Measurements from ENCODE around the gene CBLB.

CBLB gene

GRCh38 chr3:105780107-105780506 lies 88.7 kb downstream of the CBLB start:
- no peaks in the 10 kb centered on the region for H3K9me3 ChIP-seq (ENCODE audit: insufficient read depth, low read depth, low read length)
- H3K79me2 ChIP-seq (ENCODE audit: insufficient read depth, low read length): no peaks in the 10 kb centered on the region
- H3K4me3 ChIP-seq (ENCODE audit: low read length, poor library complexity, severe bottlenecking): no peak overlapping the region
- no peak overlapping the region for H2AFZ ChIP-seq (ENCODE audit: low read length)
- no peaks in the 10 kb centered on the region for H3K27me3 ChIP-seq (ENCODE audit: insufficient read depth, low read length, poor library complexity, severe bottlenecking)
- no peak overlapping the region for H3K4me2 ChIP-seq (ENCODE audit: low read depth, low read length, poor library complexity, severe bottlenecking)
- H3K36me3 ChIP-seq (ENCODE audit: insufficient read depth, low read length): no peaks in the 10 kb centered on the region
- H3K9me2 ChIP-seq (replicated peaks; ENCODE audit: low read depth, low read length): no peaks in the 10 kb centered on the region
- no peaks in the 10 kb centered on the region for H3F3A ChIP-seq (ENCODE audit: low read depth)
- TF ChIP-seq CTCF (conservative IDR thresholded peaks at IDR 0.05; ENCODE audit: low read length): no peak
- TF ChIP-seq EZH2phosphoT487 (IDR thresholded peaks at IDR 0.05; ENCODE audit: borderline replicate concordance): no peak
- H4K20me1 ChIP-seq (ENCODE audit: insufficient read depth, low read length, poor library complexity, severe bottlenecking): no peaks in the 10 kb centered on the region
- peaks cover 3% of the 10 kb centered on the region for H3K4me1 ChIP-seq (ENCODE audit: insufficient read depth, low read length, poor library complexity, severe bottlenecking)
- no peak overlapping the region for H3K9ac ChIP-seq (ENCODE audit: low read depth, low read length, poor library complexity, severe bottlenecking)

GRCh38 chr3:105775368-105775767 lies 93.4 kb downstream of the CBLB start:
- Histone ChIP-seq H3K79me2 (ENCODE audit: insufficient read depth, low read length) (no peaks in the 10 kb centered on the region), H3K4me1 (ENCODE audit: insufficient read depth, low read length, poor library complexity, severe bottlenecking) (peaks cover 15% of the 10 kb centered on the region), H4K20me1 (ENCODE audit: insufficient read depth, low read length, poor library complexity, severe bottlenecking) (no peaks in the 10 kb centered on the region), H2AFZ (ENCODE audit: low read length) (no peak overlapping the region), H3K9me3 (ENCODE audit: insufficient read depth, low read depth, low read length) (no peaks in the 10 kb centered on the region), H3K27me3 (ENCODE audit: insufficient read depth, low read length, poor library complexity, severe bottlenecking) (no peaks in the 10 kb centered on the region), H3F3A (ENCODE audit: low read depth) (no peaks in the 10 kb centered on the region), H3K4me2 (ENCODE audit: low read depth, low read length, poor library complexity, severe bottlenecking) (no peak overlapping the region), H3K4me3 (ENCODE audit: low read length, poor library complexity, severe bottlenecking) (no peak overlapping the region), H3K9me2 (replicated peaks; ENCODE audit: low read depth, low read length) (no peaks in the 10 kb centered on the region), H3K36me3 (ENCODE audit: insufficient read depth, low read length) (no peaks in the 10 kb centered on the region), H3K9ac (ENCODE audit: low read depth, low read length, poor library complexity, severe bottlenecking) (no peak overlapping the region)
- no peak for TF ChIP-seq EZH2phosphoT487 (IDR thresholded peaks at IDR 0.05; ENCODE audit: borderline replicate concordance)
- no peak for TF ChIP-seq CTCF (conservative IDR thresholded peaks at IDR 0.05; ENCODE audit: low read length)

GRCh38 chr3:105774444-105775180 lies 94.2 kb downstream of the CBLB start:
- no peaks in the 10 kb centered on the region for H4K20me1 ChIP-seq (ENCODE audit: insufficient read depth, low read length, poor library complexity, severe bottlenecking)
- no peak overlapping the region for H3K4me3 ChIP-seq (ENCODE audit: low read length, poor library complexity, severe bottlenecking)
- H3K4me2 ChIP-seq (ENCODE audit: low read depth, low read length, poor library complexity, severe bottlenecking): peak overlapping the region; percentile 14
- no peak overlapping the region for H3K9ac ChIP-seq (ENCODE audit: low read depth, low read length, poor library complexity, severe bottlenecking)
- TF ChIP-seq EZH2phosphoT487 (IDR thresholded peaks at IDR 0.05; ENCODE audit: borderline replicate concordance) (no peak), CTCF (conservative IDR thresholded peaks at IDR 0.05; ENCODE audit: low read length) (no peak)
- H3K9me3 ChIP-seq (ENCODE audit: insufficient read depth, low read depth, low read length): no peaks in the 10 kb centered on the region
- H3F3A ChIP-seq (ENCODE audit: low read depth): no peaks in the 10 kb centered on the region
- H2AFZ ChIP-seq (ENCODE audit: low read length): no peak overlapping the region
- H3K27me3 ChIP-seq (ENCODE audit: insufficient read depth, low read length, poor library complexity, severe bottlenecking): no peaks in the 10 kb centered on the region
- H3K79me2 ChIP-seq (ENCODE audit: insufficient read depth, low read length): no peaks in the 10 kb centered on the region
- peaks cover 15% of the 10 kb centered on the region for H3K4me1 ChIP-seq (ENCODE audit: insufficient read depth, low read length, poor library complexity, severe bottlenecking)
- no peaks in the 10 kb centered on the region for H3K9me2 ChIP-seq (replicated peaks; ENCODE audit: low read depth, low read length)
- H3K36me3 ChIP-seq (ENCODE audit: insufficient read depth, low read length): no peaks in the 10 kb centered on the region
